ENCODE results near the gene FCGR3B.
"Not testable (repeated sequence)": the region's sequence is repeated elsewhere in the genome, so short reads cannot be mapped to it uniquely, and the experiment has no call there.

DNA sequence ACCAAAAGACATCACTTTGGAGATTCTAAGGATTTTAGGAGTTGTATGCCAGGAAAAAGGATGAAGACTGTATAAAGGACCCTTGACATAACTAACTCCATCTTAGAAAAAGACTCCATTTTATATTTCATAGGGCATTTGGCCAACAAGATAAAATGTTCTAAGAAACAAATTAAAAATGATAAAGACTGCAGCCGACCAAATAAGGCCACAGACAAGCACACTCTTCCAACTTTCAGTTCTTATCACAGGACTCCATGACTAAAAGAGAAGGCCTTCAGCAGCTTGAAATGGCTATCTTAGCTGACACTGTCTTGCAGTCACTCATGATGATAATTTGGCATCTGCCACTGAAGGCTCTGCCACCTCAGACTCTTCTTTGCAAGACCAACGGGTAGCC lies 8.2 kb upstream of the FCGR3B start:
- not testable (repeated sequence) for TF ChIP-seq CTCF (conservative IDR thresholded peaks at IDR 0.05; ENCODE audit: low read depth, low read length); EZH2 (IDR thresholded peaks at IDR 0.05; ENCODE audit: borderline replicate concordance, low read depth, low read length, poor library complexity, severe bottlenecking)
